Measurements from ENCODE around the gene PLPP7. TPM values are rescaled to one million over a fixed set of nuclear protein-coding genes. Genes with fewer than 3 reads are reported as not detected.
"Not testable (repeated sequence)": the region's sequence is repeated elsewhere in the genome, so short reads cannot be mapped to it uniquely, and the experiment has no call there.

Gene PLPP7
- polyA plus RNA-seq, 1 donor from 2014 or later = 0.87 TPM

- not testable (repeated sequence) for H3K36me3 ChIP-seq (ENCODE audit: insufficient read depth, low read length); H3K4me3 ChIP-seq (ENCODE audit: low read length); H3K27ac ChIP-seq (ENCODE audit: low read length); H2AFZ ChIP-seq (ENCODE audit: low read depth, low read length); H3K79me2 ChIP-seq (replicated peaks; ENCODE audit: insufficient read depth, low read length); H3K9me2 ChIP-seq (ENCODE audit: insufficient read depth, low read length); H3F3A ChIP-seq (ENCODE audit: insufficient read depth, low read length, poor library complexity, severe bottlenecking); H3K9ac ChIP-seq (ENCODE audit: low read length); H3K4me2 ChIP-seq (ENCODE audit: low read length); H3K9me3 ChIP-seq (ENCODE audit: low read length); H3K27me3 ChIP-seq (ENCODE audit: insufficient read depth, low read depth, low read length); H4K20me1 ChIP-seq (ENCODE audit: insufficient read depth)
These were observed 45.2 kb upstream of the PLPP7 start for GRCh38 chr9:131244331-131244730.

GRCh38 chr9:131246618-131247017 lies 42.9 kb upstream of the PLPP7 start:
- H3K4me3 ChIP-seq (ENCODE audit: low read length) = no peak overlapping the region
- no peaks in the 10 kb centered on the region for H3K36me3 ChIP-seq (ENCODE audit: insufficient read depth, low read length)
- no peak overlapping the region for H3K9ac ChIP-seq (ENCODE audit: low read length)
- TF ChIP-seq TAF1 (IDR thresholded peaks at IDR 0.05; ENCODE audit: low read depth) = no peak
- TF ChIP-seq EZH2 (IDR thresholded peaks at IDR 0.05; ENCODE audit: borderline replicate concordance, insufficient read depth, low read length, poor library complexity, severe bottlenecking) = no peak
- TF ChIP-seq EP300 (conservative IDR thresholded peaks at IDR 0.05; ENCODE audit: poor library complexity, severe bottlenecking) = no peak
- TF ChIP-seq POLR2AphosphoS5 (IDR thresholded peaks at IDR 0.05) = no peak
- TF ChIP-seq SMC3 (conservative IDR thresholded peaks at IDR 0.05; ENCODE audit: poor library complexity) = no peak
- no peak for TF ChIP-seq RAD21 (conservative IDR thresholded peaks at IDR 0.05)
- TF ChIP-seq MXI1 (conservative IDR thresholded peaks at IDR 0.05; ENCODE audit: poor library complexity, severe bottlenecking) = no peak
- no peak for TF ChIP-seq CTCF (IDR thresholded peaks at IDR 0.05; ENCODE audit: poor library complexity, severe bottlenecking)
- no peak for TF ChIP-seq REST (IDR thresholded peaks at IDR 0.05; ENCODE audit: borderline replicate concordance)
- no peaks in the 10 kb centered on the region for H3K27me3 ChIP-seq (ENCODE audit: insufficient read depth, low read depth, low read length)
- no peaks in the 10 kb centered on the region for H3K9me2 ChIP-seq (ENCODE audit: insufficient read depth, low read length)
- H3K27ac ChIP-seq (ENCODE audit: low read length) = no peak overlapping the region
- H3K9me3 ChIP-seq (ENCODE audit: low read length) = no peaks in the 10 kb centered on the region
- no peaks in the 10 kb centered on the region for H4K20me1 ChIP-seq (ENCODE audit: insufficient read depth)
- H2AFZ ChIP-seq (ENCODE audit: low read depth, low read length) = no peak overlapping the region
- no peaks in the 10 kb centered on the region for H3K79me2 ChIP-seq (replicated peaks; ENCODE audit: insufficient read depth, low read length)
- H3K4me2 ChIP-seq (ENCODE audit: low read length) = no peak overlapping the region
- no peaks in the 10 kb centered on the region for H3F3A ChIP-seq (ENCODE audit: insufficient read depth, low read length, poor library complexity, severe bottlenecking)

- Histone ChIP-seq H3K79me2 (replicated peaks; ENCODE audit: insufficient read depth, low read length) (no peaks in the 10 kb centered on the region), H3K9me2 (ENCODE audit: insufficient read depth, low read length) (no peaks in the 10 kb centered on the region), H4K20me1 (ENCODE audit: insufficient read depth) (no peaks in the 10 kb centered on the region), H3K9me3 (ENCODE audit: low read length) (no peaks in the 10 kb centered on the region), H3K27ac (ENCODE audit: low read length) (no peak overlapping the region), H3F3A (ENCODE audit: insufficient read depth, low read length, poor library complexity, severe bottlenecking) (no peaks in the 10 kb centered on the region), H3K36me3 (ENCODE audit: insufficient read depth, low read length) (no peaks in the 10 kb centered on the region), H3K4me2 (ENCODE audit: low read length) (no peak overlapping the region), H3K27me3 (ENCODE audit: insufficient read depth, low read depth, low read length) (no peaks in the 10 kb centered on the region), H3K4me3 (ENCODE audit: low read length) (no peak overlapping the region), H2AFZ (ENCODE audit: low read depth, low read length) (no peak overlapping the region), H3K9ac (ENCODE audit: low read length) (no peak overlapping the region)
- TF ChIP-seq REST (IDR thresholded peaks at IDR 0.05; ENCODE audit: borderline replicate concordance) (no peak), TAF1 (IDR thresholded peaks at IDR 0.05; ENCODE audit: low read depth) (no peak), POLR2AphosphoS5 (IDR thresholded peaks at IDR 0.05) (no peak), EZH2 (IDR thresholded peaks at IDR 0.05; ENCODE audit: borderline replicate concordance, insufficient read depth, low read length, poor library complexity, severe bottlenecking) (no peak), CTCF (IDR thresholded peaks at IDR 0.05; ENCODE audit: poor library complexity, severe bottlenecking) (no peak), SMC3 (conservative IDR thresholded peaks at IDR 0.05; ENCODE audit: poor library complexity) (no peak), RAD21 (conservative IDR thresholded peaks at IDR 0.05) (no peak), MXI1 (conservative IDR thresholded peaks at IDR 0.05; ENCODE audit: poor library complexity, severe bottlenecking) (no peak), EP300 (conservative IDR thresholded peaks at IDR 0.05; ENCODE audit: poor library complexity, severe bottlenecking) (no peak)
These were observed 37.4 kb upstream of the PLPP7 start for GRCh38 chr9:131252120-131252519.
